WTC11 (cell line): Measurements from ENCODE around the gene ARHGEF1. TPM values are rescaled to one million over a fixed set of nuclear protein-coding genes. Genes with fewer than 3 reads are reported as not detected.

Source experiments
- ATAC-seq: fragments of 200-7000 bp; cut with Tn5 transposase; 2 replicates; pipeline ENCODE4 v1.10.0; 2021; ENCODE audit warnings: mild to moderate bottlenecking, moderate library complexity
- CTCF ChIA-PET: fragments of 300-600 bp; sonication (Branson Sonifier 250); formaldehyde crosslinking; loops from one replicate; lab custom pipeline; 2021; ENCODE audit warnings: antibody characterized with exemption; lab: Charles Lee
- POLR2A ChIA-PET: fragments of 350-600 bp; sonication (Branson Sonifier 250); formaldehyde crosslinking; loops from one replicate; lab custom pipeline; 2021; ENCODE audit warnings: antibody characterized with exemption; lab: Charles Lee
- DNase-seq: peaks from one replicate; pipeline ENCODE4 v3.0.0; 2021; ENCODE audit warnings: low spot score
- H3K27ac Mint-ChIP-seq: 2 replicates; pipeline ENCODE4 v1.8.0; 2021; ENCODE audit warnings: mixed read lengths
- H3K27me3 Mint-ChIP-seq: 2 replicates; pipeline ENCODE4 v1.8.0; 2021; ENCODE audit warnings: low read depth, mild to moderate bottlenecking, moderate library complexity, mixed read lengths
- H3K36me3 Mint-ChIP-seq: 2 replicates; pipeline ENCODE4 v1.8.0; 2021; ENCODE audit warnings: mixed read lengths
- H3K4me1 Mint-ChIP-seq: 2 replicates; pipeline ENCODE4 v1.8.0; 2022; ENCODE audit warnings: mixed read lengths
- H3K4me3 Mint-ChIP-seq: 2 replicates; pipeline ENCODE4 v1.8.0; 2021; ENCODE audit warnings: mild to moderate bottlenecking, moderate library complexity, mixed read lengths
- H3K9me3 Mint-ChIP-seq: 2 replicates; pipeline ENCODE4 v1.8.0; 2021; ENCODE audit warnings: mixed read lengths
- AFF4 ChIP-seq: sonication (generic); formaldehyde crosslinking; IDR thresholded peaks from 2 replicates; pipeline ENCODE4 v1.8.1; 2023; ENCODE audit warnings: mild to moderate bottlenecking, missing genetic modification reagents, borderline replicate concordance
- ATF6 ChIP-seq: sonication (generic); formaldehyde crosslinking; IDR thresholded peaks from 2 replicates; pipeline ENCODE4 v1.8.1; 2023; ENCODE audit warnings: mild to moderate bottlenecking, missing genetic modification reagents
- CBFB ChIP-seq: sonication (generic); formaldehyde crosslinking; IDR thresholded peaks from 2 replicates; pipeline ENCODE4 v1.8.1; 2022; ENCODE audit warnings: mild to moderate bottlenecking, low read depth, missing genetic modification reagents
- CTCF ChIP-seq: fragments of 200-600 bp; IDR thresholded peaks from 2 replicates; pipeline ENCODE4 v1.8.0; 2022; ENCODE audit warnings: antibody characterized with exemption
- E2F5 ChIP-seq: sonication (generic); formaldehyde crosslinking; IDR thresholded peaks from 2 replicates; pipeline ENCODE4 v1.8.1; 2022; ENCODE audit warnings: mild to moderate bottlenecking, moderate library complexity, missing genetic modification reagents
- ELF4 ChIP-seq: sonication (generic); formaldehyde crosslinking; IDR thresholded peaks from 2 replicates; pipeline ENCODE4 v1.8.1; 2022; ENCODE audit warnings: low read depth, mild to moderate bottlenecking, moderate library complexity, missing genetic modification reagents
- FOXJ3 ChIP-seq: sonication (generic); formaldehyde crosslinking; IDR thresholded peaks from 2 replicates; pipeline ENCODE4 v1.9.0; 2021; ENCODE audit warnings: missing genetic modification reagents, mild to moderate bottlenecking, borderline replicate concordance
- FOXP4 ChIP-seq: sonication (generic); formaldehyde crosslinking; IDR thresholded peaks from 2 replicates; pipeline ENCODE4 v1.8.0; 2022; ENCODE audit warnings: mild to moderate bottlenecking, missing genetic modification reagents
- IRF1 ChIP-seq: sonication (generic); formaldehyde crosslinking; IDR thresholded peaks from 2 replicates; pipeline ENCODE4 v1.8.0; 2023; ENCODE audit warnings: missing genetic modification reagents
- TP53 ChIP-seq: sonication (generic); formaldehyde crosslinking; IDR thresholded peaks from 2 replicates; pipeline ENCODE4 v1.8.1; 2023; ENCODE audit warnings: mild to moderate bottlenecking, missing genetic modification reagents
- ZNF281 ChIP-seq: sonication (generic); formaldehyde crosslinking; IDR thresholded peaks from 2 replicates; pipeline ENCODE4 v1.8.0; 2023; ENCODE audit warnings: mild to moderate bottlenecking, missing genetic modification reagents
- ZNF416 ChIP-seq: fragments of 250-450 bp; sonication (Bioruptor Pico); IDR thresholded peaks from 2 replicates; pipeline ENCODE4 v1.9.0; 2021; ENCODE audit warnings: mild to moderate bottlenecking, inconsistent platforms
- ZNF671 ChIP-seq: fragments of 250-450 bp; sonication (Bioruptor Pico); IDR thresholded peaks from 2 replicates; pipeline ENCODE4 v1.8.0; 2021; ENCODE audit warnings: mild to moderate bottlenecking
- total RNA-seq: library from RNA; stranded (reverse); gene quantifications from 3 replicates; pipeline ENCODE4 v1.2.3, GENCODE V29; 2021

Gene ARHGEF1
- total RNA-seq, 1 experiment from 2014 or later = 102 TPM

GRCh38 chr19:41951686-41952172 lies 68.7 kb downstream of the ARHGEF1 start:
- Mint-ChIP-seq H3K4me1 (no peaks in the 10 kb centered on the region), H3K36me3 (no peaks in the 10 kb centered on the region), H3K9me3 (no peaks in the 10 kb centered on the region), H3K4me3 (peak overlapping the region; percentile 65), H3K27me3 (peaks cover 15% of the 10 kb centered on the region), H3K27ac (no peak overlapping the region)
- ChIA-PET POLR2A (no interaction called here), CTCF (interaction anchor here (0.6 to 3.1 kb wide), 11 partner anchors 11 to 93 kb away, joined by 3 to 22 read pairs (median 4); partner anchors contain the start of gene ERFL)
- TF ChIP-seq FOXP4 (CRISPR knock-in tag) = no peak
- peak; percentile 100 for TF ChIP-seq CTCF
- DNase-seq (peak; percentile 97), ATAC-seq (peak; percentile 93)

GRCh38 chr19:41955521-41955920 lies 72.5 kb downstream of the ARHGEF1 start:
- Mint-ChIP-seq H3K9me3 (no peaks in the 10 kb centered on the region), H3K4me1 (peaks cover 18% of the 10 kb centered on the region), H3K27ac (no peak overlapping the region), H3K4me3 (no peak overlapping the region), H3K36me3 (no peaks in the 10 kb centered on the region; the same call in 1 of the 2 replicates), H3K27me3 (peaks cover 2% of the 10 kb centered on the region)
- no peak for TF ChIP-seq ATF6 (CRISPR knock-in tag)
- no peak for TF ChIP-seq FOXJ3 (CRISPR knock-in tag)
- no peak for TF ChIP-seq ZNF671 (CRISPR knock-in tag)
- ATAC-seq (no peak), DNase-seq (no peak)
- POLR2A ChIA-PET = no interaction called here
- CTCF ChIA-PET = no interaction called here

GRCh38 chr19:41956621-41957020 lies 73.6 kb downstream of the ARHGEF1 start:
- H3K4me1 Mint-ChIP-seq = peaks cover 18% of the 10 kb centered on the region
- ChIA-PET CTCF (interaction anchor here (0.6 to 3.5 kb wide), 6 partner anchors 10 to 84 kb away, joined by 3 to 26 read pairs (median 10); no protein-coding TSS in a partner anchor), POLR2A (no interaction called here)
- H3K27me3 Mint-ChIP-seq = no peaks in the 10 kb centered on the region
- H3K27ac Mint-ChIP-seq = no peak overlapping the region
- H3K4me3 Mint-ChIP-seq = no peak overlapping the region
- ATAC-seq (no peak), DNase-seq (no peak)
- H3K36me3 Mint-ChIP-seq = no peaks in the 10 kb centered on the region; the same call in 1 of the 2 replicates
- H3K9me3 Mint-ChIP-seq = no peaks in the 10 kb centered on the region
- no peak for TF ChIP-seq IRF1 (CRISPR knock-in tag)
- no peak for TF ChIP-seq ELF4 (CRISPR knock-in tag)
- no peak for TF ChIP-seq CBFB (CRISPR knock-in tag)
- TF ChIP-seq TP53 = no peak
- no peak for TF ChIP-seq AFF4 (CRISPR knock-in tag)
- TF ChIP-seq E2F5 (CRISPR knock-in tag) = no peak
- no peak for TF ChIP-seq ZNF281 (CRISPR knock-in tag)
- TF ChIP-seq ZNF416 (CRISPR knock-in tag) = no peak
